ENCODE measurements around the gene NTN1. TPM values are rescaled to one million over a fixed set of nuclear protein-coding genes. Genes with fewer than 3 reads are reported as not detected.

NTN1 gene
- polyA plus RNA-seq, 1 experiment: 0.05 TPM

DNA sequence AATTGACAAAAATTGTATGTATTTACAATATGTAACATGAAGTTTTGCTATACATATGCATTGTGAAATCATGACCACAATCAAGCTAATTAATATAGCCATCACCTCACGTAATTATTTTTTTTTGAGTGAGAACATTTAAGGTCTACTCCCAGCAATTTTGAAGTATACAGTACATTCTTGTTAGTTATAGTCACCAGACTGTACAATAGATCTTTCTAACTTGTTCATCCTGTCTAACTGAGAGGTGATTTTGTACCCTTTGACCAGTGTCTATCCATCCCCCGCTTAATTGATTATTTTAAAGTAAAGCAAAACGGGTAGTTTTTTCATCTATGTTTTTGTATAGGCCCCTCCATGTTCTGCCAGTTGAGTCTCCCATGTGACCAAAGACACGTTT is 30.3 kb downstream of the NTN1 start:
- no peak for DNase-seq (ENCODE audit: low read depth, low spot score)
- peaks cover 22% of the 10 kb centered on the region for H3K9me3 ChIP-seq (ENCODE audit: control insufficient read depth, insufficient read depth, low read length)
- no peak overlapping the region for H3K4me3 ChIP-seq (ENCODE audit: low read depth, low read length)
- no peak overlapping the region for H3K27ac ChIP-seq (ENCODE audit: low read depth, low read length)
- TF ChIP-seq CTCF (IDR thresholded peaks at IDR 0.05; ENCODE audit: low read depth, low read length): no peak
- no peaks in the 10 kb centered on the region for H3K27me3 ChIP-seq (ENCODE audit: control insufficient read depth, insufficient read depth, low read length)
- ChIA-PET POLR2A (no interaction called here), CTCF (interaction anchor here (0.9 kb wide), 1 partner anchor 471 kb away, joined by 10 read pairs; no protein-coding TSS in a partner anchor)

- no peak for DNase-seq (ENCODE audit: low read depth, low spot score)
- Histone ChIP-seq H3K9me3 (ENCODE audit: control insufficient read depth, insufficient read depth, low read length) (peaks cover 26% of the 10 kb centered on the region), H3K27me3 (ENCODE audit: control insufficient read depth, insufficient read depth, low read length) (no peaks in the 10 kb centered on the region), H3K27ac (ENCODE audit: low read depth, low read length) (no peak overlapping the region), H3K4me3 (ENCODE audit: low read depth, low read length) (no peak overlapping the region)
- TF ChIP-seq CTCF (IDR thresholded peaks at IDR 0.05; ENCODE audit: low read depth, low read length): no peak
- ChIA-PET POLR2A (no interaction called here), CTCF (no interaction called here)
Observed at GRCh38 chr17:9052921-9053320, 31.6 kb downstream of the NTN1 start.

- ChIA-PET CTCF (no interaction called here), POLR2A (no interaction called here)
- H3K4me3 ChIP-seq (ENCODE audit: low read depth, low read length): no peak overlapping the region
- DNase-seq (ENCODE audit: low read depth, low spot score): no peak
- H3K27ac ChIP-seq (ENCODE audit: low read depth, low read length): no peak overlapping the region
- H3K9me3 ChIP-seq (ENCODE audit: control insufficient read depth, insufficient read depth, low read length): peaks cover 26% of the 10 kb centered on the region
- H3K27me3 ChIP-seq (ENCODE audit: control insufficient read depth, insufficient read depth, low read length): no peaks in the 10 kb centered on the region
- TF ChIP-seq CTCF (IDR thresholded peaks at IDR 0.05; ENCODE audit: low read depth, low read length): no peak
Observed at GRCh38 chr17:9053406-9053805, 32.1 kb downstream of the NTN1 start.

GRCh38 chr17:9054126-9054975 is 33.0 kb downstream of the NTN1 start:
- Histone ChIP-seq H3K4me3 (ENCODE audit: low read depth, low read length) (no peak overlapping the region), H3K27ac (ENCODE audit: low read depth, low read length) (no peak overlapping the region), H3K27me3 (ENCODE audit: control insufficient read depth, insufficient read depth, low read length) (no peaks in the 10 kb centered on the region), H3K9me3 (ENCODE audit: control insufficient read depth, insufficient read depth, low read length) (peaks cover 23% of the 10 kb centered on the region)
- CTCF ChIA-PET: no interaction called here
- no peak for DNase-seq (ENCODE audit: low read depth, low spot score)
- POLR2A ChIA-PET: no interaction called here
- TF ChIP-seq CTCF (IDR thresholded peaks at IDR 0.05; ENCODE audit: low read depth, low read length): no peak

DNA sequence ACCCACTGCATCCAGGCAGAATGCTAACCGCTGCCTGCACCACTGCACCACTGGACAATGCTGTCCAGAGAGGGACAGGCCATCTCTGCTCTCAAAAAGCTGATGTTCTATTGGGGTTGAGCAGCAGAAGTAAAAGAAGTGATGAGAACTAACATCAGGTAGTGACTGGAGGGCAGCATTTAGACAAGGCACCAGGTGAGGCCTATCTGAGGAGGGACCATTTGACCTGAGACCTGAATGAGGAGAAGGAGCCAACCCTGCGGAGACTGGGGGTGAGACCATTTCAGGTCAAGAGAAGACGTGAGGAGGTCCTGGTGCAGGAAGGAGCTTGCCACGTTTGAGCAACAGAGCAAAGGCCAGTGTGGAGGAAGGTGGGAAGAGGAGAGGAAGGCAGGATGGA is 34.0 kb downstream of the NTN1 start:
- Histone ChIP-seq H3K9me3 (ENCODE audit: control insufficient read depth, insufficient read depth, low read length) (peaks cover 23% of the 10 kb centered on the region), H3K27me3 (ENCODE audit: control insufficient read depth, insufficient read depth, low read length) (no peaks in the 10 kb centered on the region), H3K27ac (ENCODE audit: low read depth, low read length) (no peak overlapping the region), H3K4me3 (ENCODE audit: low read depth, low read length) (no peak overlapping the region)
- TF ChIP-seq CTCF (IDR thresholded peaks at IDR 0.05; ENCODE audit: low read depth, low read length): no peak
- ChIA-PET CTCF (no interaction called here), POLR2A (no interaction called here)
- DNase-seq (ENCODE audit: low read depth, low spot score): no peak
